HG03097 (cell line): Measurements from ENCODE around the gene RASL10A.

Source experiments
- ATAC-seq: cut with Tn5 transposase; IDR thresholded peaks from one replicate; pipeline ENCODE4 v1.9.1; 2021; ENCODE audit not compliant: unreplicated experiment, low FRiP score

RASL10A gene

GRCh38 chr22:29306835-29307595 lies 8.5 kb downstream of the RASL10A start:
- no peak for ATAC-seq

DNA sequence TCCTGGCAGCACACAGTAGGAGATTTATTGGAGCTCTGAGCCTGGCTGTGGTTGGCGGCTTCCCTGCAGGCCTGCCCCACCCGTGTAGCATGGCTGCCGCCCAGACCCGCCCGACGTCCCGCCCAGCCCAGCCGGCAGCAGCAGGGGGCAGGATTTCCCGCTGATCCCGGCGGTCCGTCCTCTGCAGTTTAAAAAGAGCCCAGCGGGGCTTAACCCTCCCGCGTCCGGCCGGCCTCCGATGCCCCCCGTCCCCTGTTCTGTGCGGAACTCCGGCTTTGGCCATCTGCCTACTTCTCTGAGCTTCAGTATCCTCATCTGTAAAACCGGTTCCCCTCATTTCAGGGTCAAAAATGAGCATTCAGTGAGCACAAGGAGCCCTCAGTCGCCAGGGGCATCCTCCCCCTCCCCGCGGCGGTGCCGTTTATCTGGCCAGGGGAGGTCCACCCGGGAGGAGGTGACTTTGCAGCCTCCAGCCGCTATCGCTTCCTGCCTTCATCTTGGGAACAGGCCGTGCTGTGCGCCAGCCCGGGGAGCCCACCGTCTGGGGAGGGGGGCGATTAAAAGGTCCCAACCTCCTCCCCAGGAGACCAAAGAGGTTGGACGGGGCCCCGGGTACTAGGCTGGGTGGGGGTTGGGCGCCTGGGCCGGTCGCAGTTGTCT lies 9.2 kb downstream of the RASL10A start, which contains the start of gene GAS2L1:
Gene GAS2L1 (plus strand): TSS at position 476 of the 660 bp plus-strand sequence. CDS start 1,456 bp downstream, outside the sequence.
- no peak for ATAC-seq

GRCh38 chr22:29305836-29306174 lies 9.7 kb downstream of the RASL10A start:
- no peak for ATAC-seq

DNA sequence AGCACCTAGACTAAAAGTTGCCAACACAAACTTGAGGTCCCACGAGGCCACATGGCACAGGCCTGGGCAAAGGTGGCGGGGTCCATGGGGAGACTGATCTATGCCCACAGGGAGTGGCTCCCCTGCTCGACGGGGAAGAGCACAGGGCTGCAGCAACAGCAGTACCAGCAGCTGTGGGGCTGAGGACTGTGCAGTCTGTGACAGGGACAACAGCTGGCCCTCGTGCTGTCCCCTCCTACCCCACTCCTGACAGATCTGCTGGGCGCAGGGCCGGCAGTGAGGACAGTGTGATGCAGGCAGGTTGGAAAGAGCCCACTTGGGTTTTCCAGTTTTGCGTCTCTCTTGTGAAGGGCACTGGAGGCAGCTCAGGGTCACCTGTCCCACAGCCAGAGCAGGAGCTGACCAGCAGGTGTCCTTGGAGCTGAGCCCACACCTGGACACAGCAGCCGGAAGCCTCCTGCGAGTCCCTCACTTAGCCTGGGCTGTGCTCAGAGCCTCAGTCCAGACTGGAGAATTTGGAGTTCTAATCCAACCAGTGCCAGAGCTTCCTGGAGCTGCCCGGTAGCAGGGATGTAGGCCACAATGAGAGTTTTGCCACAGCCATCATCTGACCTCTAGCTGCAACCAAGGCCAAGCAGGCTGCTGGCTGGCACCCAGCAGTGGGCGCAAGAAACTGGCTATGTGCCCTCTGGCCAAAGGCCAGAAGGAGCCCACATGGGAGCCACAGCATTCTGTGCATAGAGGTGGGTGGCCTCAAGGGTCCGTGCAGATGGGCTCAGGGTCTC lies 12.6 kb downstream of the RASL10A start:
- no peak for ATAC-seq

- no peak for ATAC-seq
Measured at GRCh38 chr22:29302402-29302680, 13.2 kb downstream of the RASL10A start.

DNA sequence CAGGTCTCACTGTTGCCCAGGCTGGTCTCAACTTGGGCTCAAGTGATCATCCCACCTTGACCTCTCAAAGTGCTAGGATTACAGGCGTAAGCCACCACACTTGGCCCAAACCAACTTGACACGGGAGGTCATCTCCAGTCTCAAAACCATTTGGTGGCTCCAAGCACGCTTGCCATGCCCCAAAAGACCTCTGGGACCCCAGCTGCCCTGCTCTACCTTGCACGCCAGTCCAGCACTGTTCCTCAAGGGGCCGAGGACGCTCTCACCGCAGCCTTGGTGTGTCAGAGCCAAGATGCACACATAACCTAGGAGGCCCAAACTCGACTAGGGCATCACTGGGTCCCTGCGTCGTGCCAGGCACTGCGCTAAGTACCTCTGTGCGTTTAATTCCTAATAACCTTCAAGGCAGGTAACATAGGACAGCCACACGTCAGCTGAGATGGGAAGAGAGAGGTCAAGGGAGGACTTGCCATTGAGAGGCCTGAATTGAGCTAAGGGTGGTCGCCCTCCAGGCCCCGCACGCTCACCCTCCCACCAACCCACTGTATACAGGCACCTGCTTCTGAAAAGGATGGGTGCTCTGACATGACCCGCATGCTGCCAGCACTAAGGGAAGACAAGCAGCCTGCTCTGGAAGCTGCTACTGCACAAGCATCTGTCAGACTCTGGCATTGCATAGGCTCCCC lies 13.6 kb downstream of the RASL10A start:
- no peak for ATAC-seq

- ATAC-seq = no peak
Measured at GRCh38 chr22:29300807-29301601, 14.5 kb downstream of the RASL10A start.

GRCh38 chr22:29300467-29300806 lies 15.1 kb downstream of the RASL10A start:
- no peak for ATAC-seq

GRCh38 chr22:29299136-29299900 lies 16.2 kb downstream of the RASL10A start:
- no peak for ATAC-seq

GRCh38 chr22:29298641-29299040 lies 16.9 kb downstream of the RASL10A start:
- no peak for ATAC-seq

- ATAC-seq = no peak
Measured at GRCh38 chr22:29292379-29292778, 23.1 kb downstream of the RASL10A start.

GRCh38 chr22:29291215-29291614 lies 24.3 kb downstream of the RASL10A start:
- ATAC-seq = no peak

DNA sequence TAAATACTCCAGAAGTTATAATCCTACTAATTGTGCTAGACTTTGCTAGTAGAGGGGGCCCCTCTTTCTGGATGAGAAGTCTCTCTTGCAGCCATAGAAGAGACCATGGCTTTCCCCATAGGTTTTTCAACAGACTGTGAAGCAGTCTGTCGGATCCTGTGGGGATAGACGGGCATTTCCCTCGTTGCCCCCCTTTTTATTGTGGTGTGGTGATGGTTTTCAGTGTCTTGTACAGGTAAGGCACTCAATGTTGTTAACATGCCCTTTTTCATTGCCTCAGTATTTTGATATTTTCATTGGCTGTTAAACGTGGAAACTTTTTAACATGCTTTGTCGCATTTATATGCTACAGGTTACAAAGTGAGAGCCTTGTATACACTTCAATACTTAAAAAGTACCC lies 25.4 kb downstream of the RASL10A start:
- ATAC-seq = no peak

DNA sequence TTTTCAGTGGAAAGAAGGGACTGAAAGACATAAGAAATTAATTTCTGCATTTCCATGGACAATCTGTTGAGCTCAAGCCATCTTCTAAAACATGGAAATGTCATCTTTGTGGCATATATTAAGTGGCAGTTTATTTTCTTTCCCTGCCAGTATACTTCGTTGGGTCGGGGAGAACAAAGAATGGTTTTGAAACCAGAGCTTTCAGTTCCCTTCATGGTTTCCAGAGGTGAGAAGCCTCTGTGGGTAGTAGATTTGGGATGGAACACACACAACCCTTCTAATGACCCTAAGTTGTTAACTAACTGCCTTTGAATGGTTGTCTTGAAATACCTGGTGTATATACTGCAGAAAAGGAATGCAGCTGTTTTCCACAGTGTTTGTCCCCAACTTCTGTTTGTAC lies 26.7 kb downstream of the RASL10A start:
- ATAC-seq = no peak

DNA sequence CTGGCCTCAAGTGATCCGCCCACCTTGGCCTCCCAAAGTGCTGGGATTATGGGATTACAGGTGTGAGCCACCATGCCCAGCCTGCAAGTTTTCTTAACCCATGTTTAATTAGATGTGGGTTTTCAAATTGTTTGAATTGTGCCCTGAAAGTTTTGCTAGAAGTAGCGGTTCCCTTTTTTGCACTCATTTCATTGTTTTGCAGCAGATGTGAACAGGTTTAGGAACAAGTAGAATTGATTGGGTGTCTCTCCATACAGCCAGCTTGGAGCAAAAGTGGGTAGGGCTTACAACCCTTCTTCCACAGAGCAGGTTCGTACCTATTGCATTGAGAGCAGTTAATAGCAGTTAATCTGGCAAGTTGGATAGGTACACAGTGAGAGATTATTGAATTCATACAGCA lies 31.3 kb downstream of the RASL10A start:
- no peak for ATAC-seq

DNA sequence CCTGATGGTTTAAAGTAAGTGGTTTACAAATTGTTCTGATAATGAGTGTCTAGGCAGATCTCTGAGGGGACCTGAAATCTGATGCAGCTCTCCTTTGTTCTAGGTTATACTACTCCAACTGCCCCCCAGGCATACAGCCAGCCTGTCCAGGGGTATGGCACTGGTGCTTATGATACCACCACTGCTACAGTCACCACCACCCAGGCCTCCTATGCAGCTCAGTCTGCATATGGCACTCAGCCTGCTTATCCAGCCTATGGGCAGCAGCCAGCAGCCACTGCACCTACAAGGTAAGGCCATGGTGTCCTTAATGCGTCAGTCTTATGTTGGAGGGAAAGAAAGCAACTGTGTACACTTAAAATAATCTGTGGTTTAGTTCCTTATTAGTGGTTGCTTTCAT lies 37.6 kb downstream of the RASL10A start:
- ATAC-seq = no peak

GRCh38 chr22:29275819-29276565 lies 39.5 kb downstream of the RASL10A start:
- no peak for ATAC-seq

- ATAC-seq = no peak
Measured at GRCh38 chr22:29275167-29275566, 40.3 kb downstream of the RASL10A start.

DNA sequence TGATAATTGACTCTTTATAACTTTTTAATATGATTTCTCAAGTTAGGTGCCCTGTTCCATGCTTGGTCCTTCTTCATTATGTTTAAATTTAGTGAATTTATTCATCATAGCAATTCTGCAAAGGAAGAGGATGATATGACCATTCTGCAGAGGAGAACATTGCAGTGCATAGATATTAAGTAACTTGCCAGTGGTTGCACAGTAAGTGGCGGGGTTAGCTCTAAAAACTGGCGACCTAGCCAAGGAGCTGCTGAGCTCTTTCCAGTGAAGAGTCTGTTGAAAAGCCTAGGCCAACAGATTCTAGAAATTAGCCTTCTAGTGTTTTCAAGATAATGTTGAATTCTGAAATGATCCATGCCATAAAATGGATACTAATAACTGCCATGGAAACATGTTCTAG lies 42.9 kb downstream of the RASL10A start:
- ATAC-seq = no peak
